ENCODE measurements around the gene ZNF654.
A peak's percentile ranks its signal among the peaks of the same experiment; 100 is the strongest.
"Not testable (repeated sequence)": the region's sequence is repeated elsewhere in the genome, so short reads cannot be mapped to it uniquely, and the experiment has no call there.

The ZNF654 gene

DNA sequence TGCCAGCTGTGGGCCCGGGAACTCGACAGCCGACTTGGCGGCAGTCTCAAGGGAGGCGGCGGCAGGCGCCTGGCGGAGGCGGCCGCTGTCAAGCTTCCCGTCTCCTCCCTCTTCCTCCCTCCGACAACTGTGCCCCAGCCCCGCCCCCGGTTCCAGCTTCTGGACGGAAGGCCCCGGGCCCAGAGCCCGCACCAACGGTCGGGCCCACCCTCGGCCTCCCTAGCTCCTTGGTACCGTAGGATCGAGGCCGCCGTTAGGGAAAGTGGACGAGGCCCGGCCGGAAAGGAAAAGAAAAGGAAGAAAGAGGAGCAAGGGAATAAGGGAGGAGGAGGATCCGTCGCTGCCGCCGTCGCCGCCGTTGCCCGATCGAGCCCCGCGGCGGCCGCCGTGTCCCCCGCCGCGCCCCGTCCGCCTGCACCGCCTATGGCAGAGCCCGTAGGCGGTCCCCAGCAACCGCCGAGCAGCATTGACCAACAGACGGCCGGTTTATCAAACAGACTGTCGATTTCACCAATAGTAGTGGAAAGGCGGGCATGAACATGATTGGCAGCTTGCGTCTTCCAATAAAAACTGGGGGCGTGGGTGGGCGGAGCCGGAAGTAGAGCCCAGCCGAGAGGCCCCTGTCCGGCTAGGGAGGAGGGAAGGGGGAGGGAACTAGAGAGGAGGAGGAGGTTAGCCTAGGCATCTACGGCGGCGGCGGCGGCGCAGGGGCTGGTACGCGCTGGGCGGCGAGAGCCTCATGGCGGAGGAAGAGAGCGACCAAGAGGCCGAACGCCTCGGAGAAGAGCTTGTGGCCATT, at the start of gene ZNF654, which contains the start of gene CGGBP1:
Gene ZNF654 (plus strand): TSS at position 675 of the 799 bp plus-strand sequence. CDS start 65 bp downstream, at position 740.
Gene CGGBP1 (minus strand): TSS at position 425 of the 799 bp plus-strand sequence. CDS start 3,029 bp downstream, outside the sequence.
- DNase-seq: peak; percentile 93 to 97

DNA sequence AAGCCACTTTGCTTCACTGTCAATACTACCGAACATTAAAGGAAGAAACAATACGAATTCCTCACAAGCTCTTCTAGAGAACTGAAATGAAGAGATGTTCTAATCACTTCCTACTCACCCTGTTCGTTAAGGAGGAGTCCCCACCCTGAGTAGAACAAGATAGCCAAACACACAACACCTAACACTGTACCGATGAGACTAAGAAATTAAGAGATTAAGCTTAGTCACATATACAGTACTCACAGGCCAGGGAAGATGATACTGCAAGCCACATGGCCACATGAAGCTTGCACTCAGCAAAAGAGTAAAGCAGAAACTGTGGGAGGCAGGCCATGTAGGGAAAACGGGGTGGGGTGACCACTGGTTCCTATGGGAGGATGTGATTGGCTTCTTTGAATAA, 48.2 kb upstream of the ZNF654 start:
- DNase-seq: no peak

DNA sequence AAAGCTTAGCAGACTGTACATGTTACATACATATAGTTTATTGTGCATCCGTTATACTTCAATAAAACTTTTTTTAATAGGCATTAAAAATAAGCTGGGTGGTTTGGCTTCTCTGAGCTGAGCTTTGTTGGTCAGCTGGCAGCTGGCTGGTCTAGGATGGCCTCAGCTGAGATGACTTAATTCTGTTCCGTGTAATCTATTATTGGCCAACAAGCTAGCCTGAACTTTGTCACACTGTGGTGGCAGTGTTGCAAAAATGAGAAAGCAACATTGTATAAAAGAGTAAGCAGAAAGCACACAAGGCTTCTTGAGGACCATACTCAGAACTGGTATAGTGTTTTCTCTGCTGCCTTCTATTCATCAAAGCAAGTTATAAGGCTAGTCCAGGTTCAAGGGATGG, 45.5 kb upstream of the ZNF654 start:
- DNase-seq: no peak

DNA sequence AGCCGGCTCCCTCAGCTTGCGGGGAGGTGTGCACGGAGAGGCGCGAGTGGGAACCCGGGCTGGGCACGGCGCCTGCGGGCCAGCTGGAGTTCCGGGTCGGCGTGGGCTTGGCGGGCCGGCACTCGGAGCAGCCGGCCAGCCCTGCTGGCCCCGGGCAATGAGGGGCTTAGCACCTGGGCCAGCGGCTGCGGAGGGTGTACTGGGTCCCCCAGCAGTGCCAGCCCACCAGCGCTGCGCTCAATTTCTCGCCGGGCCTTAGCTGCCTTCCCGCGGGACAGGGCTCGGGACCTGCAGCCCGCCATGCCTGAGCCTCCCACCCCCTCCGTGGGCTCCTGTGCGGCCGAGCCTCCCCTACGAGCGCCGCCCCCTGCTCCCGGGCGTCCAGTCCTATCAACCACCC, 43.4 kb upstream of the ZNF654 start:
- DNase-seq: not testable (repeated sequence)

DNA sequence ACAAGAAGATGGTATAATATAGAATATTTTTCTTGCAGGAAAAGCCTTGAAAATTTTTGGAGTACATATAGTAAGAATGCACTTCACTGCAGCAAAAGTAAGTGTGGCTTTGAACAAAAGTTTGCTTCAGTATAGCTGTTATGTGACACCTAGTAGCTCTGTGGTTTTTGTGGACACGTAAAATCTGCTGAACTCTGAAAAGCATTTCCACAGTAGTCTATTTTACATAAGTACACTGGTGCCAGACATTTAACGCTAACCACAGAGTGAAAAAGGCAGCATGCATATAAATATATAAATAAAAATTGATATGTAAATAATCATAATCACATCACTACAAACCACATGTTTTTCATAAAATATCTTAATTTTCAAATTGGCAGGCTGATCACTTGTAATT, 40.0 kb upstream of the ZNF654 start:
- no peak for DNase-seq

DNA sequence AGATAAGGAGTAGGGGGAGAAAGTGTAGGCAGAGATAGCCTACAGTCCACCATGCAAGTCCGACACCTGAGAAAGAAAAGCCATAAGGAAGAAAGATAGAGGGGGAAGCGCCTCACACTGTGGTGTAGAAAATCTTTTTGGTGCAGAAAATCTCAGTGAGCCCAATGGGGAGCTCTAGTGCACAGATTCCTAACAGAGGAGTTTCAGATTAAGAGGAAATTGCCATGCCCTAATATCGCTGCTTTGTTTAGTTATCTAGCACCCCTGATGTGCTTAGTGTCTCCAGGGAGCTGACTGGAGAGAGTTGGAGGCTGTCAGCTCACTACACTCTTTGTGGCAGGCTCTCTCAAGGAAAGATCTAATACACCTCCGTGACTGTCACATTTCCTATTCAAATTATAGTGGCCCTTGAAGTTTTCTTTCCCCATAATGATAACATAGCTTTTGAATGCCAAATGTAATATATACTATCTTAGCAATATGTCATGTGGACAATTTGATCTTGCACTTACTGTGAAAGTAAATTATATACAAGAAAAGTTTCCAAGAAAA, 34.0 kb upstream of the ZNF654 start:
- no peak for DNase-seq

DNA sequence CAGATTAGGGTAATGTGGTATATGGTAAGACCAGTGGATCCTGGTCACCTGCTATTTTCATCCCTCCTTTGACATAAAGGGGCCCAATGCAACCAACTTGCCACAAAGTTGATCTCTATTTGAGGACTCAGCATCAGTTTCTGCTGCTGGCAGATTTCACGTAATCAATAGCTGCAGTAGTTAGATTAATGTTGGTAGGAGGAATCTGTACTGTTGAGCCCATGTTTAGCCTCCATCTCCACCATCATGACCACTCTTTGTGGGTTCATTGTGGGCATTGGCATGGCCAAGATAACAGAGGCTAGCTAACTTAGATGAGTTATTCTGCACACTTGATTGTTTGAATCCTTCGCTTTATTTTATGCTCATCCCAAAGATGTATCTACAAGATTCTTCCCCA, 30.2 kb upstream of the ZNF654 start:
- no peak for DNase-seq

DNA sequence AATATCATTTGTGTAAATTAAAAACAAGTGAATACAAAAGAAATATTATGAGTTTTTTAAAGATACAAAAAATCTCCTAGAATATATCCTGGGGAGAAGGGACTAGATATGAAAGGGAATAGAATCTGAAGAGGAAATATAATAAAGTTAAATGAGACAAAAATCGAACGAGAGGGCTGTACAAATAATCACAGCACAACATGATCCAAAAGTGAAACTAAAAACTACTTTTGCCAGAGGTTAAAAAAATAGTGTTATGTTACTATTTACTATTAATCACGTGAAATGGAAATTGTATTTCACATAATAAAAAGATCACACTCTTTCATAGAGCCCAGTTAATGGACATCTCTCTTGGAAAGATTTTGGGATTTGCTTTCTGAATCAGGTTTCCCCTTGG, 28.8 kb upstream of the ZNF654 start:
- DNase-seq: no peak

DNA sequence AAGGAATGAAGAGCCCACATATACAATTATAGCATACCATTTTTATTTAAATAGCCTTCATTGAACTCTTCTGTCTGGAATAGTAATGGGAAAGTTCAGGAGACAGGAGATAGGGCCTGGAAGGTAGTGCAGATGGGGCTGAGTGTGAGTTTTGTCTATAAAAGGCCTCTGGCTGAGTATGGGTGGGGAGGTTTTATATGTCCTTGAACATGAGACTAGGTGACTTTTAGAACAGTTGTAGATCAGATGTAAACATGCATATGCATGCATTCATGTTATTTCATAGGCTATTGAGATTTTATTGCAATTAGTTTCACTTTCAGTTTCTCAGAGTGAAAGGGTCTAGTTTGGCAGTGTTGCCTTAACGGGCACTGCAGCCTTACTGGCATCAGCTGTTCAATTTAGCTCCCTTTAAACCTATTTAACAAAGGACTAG, 27.4 kb upstream of the ZNF654 start:
- no peak for DNase-seq

DNA sequence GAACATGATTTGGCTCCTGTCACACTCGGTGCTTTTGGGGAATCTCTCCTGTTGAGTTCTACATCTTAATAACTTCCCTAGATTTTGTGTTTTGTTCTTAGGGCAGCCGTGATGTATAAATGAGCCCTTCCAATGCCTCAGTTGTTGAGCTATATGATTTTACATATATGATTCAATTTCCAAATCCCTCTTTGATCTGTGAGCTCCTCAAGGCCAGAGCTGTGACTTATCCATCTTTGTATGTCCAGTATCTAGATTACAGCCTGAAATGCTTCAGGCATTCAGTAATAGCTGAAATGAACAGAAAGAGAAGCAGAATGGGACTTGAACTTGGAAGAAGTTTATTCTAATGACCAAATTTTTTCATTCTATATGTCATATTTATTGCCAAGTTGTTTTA, 26.8 kb upstream of the ZNF654 start:
- no peak for DNase-seq

DNA sequence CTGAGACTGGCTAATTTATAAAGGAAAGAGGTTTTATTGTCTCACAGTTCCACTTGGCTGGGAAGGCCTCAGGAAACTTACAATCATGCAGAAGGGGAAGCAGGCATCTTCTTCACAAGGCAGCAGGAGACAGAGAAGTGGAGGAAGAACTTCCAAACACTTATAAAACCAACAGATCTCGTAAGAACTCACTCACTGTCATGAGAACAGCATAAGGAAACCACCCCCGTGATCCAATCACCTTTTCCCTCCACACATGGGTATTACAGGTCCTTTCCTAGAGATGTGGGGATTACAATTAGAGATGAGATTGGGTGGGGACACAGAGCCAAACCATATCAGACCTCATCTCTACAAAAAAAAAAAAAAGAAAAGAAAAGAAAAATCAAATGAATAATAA, 26.0 kb upstream of the ZNF654 start:
- DNase-seq: no peak

DNA sequence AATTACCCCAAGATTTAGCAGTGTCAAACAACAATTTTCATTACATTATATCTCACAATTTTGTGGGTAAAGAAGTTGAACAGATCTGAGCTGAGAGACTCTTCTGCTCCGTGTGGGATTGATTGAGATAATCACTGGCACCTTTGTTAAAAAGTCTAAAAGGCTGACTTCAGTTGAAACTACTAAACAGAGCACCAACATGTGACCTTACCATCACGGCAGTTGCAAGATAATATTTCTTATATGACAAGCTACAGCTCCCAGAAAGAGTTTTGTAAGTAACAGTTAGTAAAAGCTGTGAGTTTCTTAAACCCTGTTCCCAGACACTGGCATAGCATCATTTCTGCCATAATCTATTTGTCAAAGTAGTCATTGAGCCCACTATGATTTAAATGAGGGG, 25.2 kb upstream of the ZNF654 start:
- DNase-seq: no peak

DNA sequence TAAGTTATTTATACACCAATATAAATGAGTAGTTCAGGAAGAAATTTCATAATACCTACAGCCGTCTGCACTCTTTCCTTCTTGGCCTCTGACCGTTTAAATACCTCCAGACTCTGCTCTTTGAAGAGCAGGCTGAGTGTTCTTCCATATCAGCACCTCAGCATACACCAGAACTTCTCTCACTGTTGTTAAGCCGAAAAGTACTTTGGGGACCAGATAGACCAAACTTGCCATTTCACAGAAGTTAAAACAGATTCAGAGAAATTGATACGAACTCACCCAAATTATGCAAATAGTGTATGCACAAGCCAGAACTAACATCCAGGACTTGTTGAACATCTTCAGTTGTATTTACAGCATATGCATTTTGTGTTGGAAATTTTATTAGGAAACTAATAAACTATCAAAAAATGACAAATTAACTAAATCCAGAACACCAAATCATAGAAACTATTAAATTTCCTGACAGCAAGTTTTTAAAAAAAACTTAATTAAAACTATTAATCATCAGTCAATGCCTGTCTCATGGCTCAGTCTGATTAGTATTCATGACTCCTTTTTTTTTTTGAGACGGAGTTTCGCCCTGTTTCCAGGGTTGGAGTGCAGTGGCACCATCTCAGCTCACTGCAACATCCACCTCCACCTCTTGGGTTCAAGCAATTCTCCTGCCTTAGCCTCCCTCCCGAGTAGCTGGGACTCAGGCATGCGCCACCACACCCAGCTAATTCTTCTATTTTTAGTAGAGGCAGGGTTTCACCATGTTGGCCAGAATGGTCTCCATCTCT, 24.4 kb upstream of the ZNF654 start:
- no peak for DNase-seq

DNA sequence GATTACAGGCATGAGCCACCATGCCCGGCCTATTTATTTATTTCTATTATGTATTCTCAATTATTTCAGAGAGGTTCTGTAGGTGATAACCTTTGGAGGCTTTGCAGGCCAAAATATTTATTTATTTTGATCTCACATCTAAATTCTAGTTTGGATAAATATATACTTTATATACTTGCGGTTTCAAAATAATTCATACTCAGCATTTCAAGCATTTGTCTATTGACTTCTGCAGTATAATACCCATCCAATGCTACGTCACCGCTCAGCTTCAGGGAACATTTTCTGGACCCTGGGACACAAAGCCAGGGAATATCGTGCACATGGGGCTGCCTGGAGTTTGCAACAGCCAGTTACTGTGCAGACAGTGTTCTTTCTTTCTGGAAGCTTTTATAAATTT, 22.8 kb upstream of the ZNF654 start:
- no peak for DNase-seq

DNA sequence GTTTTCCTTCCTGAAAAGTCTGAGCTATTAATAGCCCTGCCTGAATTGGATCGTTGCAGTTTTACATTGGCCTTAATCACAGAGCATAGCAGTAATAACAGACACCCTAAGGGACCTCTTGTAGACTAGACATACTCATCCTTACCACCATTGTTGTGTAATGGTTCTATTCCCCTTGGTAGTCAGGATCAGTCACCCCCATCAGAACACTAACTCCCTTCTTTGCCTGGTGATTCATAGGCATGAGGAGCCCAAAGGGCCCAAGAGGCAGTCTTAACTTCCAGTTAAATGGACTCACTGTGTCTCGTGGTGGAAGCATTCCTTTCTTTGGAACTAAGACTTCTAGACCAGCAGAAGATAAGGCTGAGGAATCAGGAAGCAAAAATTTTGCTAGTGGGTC, 20.5 kb upstream of the ZNF654 start:
- DNase-seq: no peak

DNA sequence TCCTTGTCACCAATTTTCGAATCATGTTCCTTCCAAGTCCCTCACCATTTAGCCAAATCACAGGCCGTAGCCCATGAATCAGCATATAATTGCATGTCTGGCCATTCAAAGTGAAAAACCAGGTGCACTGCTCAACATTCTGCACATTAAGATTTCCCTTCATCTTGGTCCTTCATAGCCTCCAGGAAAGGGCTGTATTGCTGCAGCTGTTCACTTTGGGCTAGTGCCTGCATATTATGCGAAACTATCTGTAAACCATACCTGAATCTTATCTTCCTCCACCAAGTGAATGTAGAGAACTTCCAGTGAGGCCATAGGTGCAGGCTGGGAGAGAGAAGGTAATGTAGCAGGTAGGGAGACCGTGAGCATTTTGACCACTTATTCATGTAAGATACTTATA, 18.5 kb upstream of the ZNF654 start:
- no peak for DNase-seq

DNA sequence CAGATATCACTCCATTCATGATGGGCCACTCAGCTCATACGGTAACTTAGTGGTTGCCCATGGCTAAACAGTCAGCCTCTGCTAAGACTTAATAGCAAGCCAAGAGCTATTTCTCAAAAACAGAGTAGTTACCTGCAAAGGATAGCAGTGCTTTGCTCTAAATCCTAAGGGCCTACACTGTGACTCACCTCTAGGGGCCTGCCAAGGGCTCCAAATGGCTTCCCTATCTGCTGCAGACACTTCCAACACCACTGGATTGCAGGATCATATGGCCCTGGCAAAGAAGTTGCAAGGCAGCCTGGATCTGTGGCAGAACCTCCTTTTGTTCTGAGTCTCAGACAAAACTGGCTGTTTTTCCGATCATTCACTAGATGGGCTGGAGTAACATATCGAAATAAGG, 18.1 kb upstream of the ZNF654 start:
- DNase-seq: no peak

DNA sequence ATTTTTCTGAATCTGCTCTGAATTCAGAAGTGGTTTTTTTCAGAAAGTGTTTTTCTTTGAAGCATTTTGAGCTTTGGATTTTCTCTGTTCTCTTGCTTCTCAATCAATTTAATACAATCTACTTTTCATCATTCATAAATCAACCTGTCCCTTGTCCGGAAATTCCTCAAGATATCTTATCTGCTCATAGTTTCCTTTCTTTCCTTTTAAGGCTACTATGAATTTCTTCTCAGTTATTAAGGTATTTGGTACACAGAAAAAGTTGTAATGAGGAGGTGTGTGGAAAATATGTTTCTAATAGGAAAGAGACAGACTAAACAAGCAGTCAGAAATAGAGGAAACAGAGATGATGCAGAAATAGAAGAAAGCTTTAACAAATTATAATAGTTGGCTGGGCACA, 14.6 kb upstream of the ZNF654 start:
- DNase-seq: no peak

DNA sequence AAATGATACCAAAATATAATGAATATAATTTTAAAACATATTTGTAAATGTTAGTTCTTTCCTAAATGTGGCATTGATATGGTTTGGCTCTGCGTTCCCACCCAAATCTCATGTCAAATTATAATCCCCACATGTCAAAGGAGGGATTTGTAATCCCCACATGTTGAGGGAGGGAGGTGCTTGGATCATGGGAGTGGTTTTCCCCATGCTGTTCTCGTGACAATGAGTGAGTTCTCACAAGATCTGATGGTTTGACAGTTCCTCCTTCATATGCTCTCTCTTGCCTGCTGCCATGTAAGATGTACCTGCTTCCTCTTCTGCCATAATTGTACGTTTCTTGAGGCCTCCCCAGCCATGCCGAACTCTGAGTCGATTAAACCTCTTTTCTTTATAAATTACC, 12.3 kb upstream of the ZNF654 start:
- DNase-seq: no peak

DNA sequence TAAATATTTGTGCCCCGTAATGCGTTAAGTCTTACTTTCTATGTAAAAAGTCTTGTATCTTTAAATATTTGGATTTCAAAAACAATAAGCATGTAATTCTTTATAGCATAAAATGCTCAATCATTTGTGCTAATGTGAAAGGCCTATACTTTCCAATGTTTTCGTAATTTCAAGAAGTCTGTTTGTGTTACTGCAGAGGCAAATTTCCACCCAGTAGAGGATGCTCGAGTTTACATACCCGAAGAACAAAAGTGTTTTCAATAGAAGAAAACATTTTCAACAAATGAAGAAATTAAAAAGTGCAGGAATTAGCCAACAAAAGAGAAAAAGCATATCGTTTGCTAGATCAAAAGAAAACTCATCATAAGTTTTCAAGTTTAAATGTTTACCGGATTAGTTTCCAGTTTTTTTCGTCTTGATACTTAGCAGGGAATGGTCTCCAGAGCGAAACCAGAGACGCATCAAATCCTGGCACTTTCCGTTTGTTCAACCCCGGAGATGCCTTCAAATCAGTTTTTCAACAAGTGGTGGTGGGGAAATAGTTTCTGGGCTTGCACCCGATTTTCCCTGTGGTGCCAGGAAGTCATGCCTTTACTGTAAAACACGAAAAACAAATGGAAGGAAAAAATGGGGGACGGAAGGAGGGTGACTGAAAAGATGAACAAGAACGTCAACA, 1.3 kb upstream of the ZNF654 start:
- no peak for DNase-seq

DNA sequence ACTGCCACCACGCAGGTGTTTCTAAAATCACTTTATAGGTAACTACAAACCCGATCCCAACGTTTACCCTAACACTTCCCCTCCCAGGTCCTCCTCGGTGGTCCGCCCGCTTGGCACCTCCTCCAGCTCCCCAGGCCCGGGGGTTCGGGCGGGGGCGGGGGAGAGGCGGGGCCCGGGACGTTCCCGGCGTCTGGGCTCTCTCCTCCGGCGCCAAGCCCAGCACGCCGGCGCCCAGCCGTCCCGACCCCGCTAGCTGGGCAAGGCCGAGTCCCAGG, 812 bp upstream of the ZNF654 start:
- DNase-seq: no peak

DNA sequence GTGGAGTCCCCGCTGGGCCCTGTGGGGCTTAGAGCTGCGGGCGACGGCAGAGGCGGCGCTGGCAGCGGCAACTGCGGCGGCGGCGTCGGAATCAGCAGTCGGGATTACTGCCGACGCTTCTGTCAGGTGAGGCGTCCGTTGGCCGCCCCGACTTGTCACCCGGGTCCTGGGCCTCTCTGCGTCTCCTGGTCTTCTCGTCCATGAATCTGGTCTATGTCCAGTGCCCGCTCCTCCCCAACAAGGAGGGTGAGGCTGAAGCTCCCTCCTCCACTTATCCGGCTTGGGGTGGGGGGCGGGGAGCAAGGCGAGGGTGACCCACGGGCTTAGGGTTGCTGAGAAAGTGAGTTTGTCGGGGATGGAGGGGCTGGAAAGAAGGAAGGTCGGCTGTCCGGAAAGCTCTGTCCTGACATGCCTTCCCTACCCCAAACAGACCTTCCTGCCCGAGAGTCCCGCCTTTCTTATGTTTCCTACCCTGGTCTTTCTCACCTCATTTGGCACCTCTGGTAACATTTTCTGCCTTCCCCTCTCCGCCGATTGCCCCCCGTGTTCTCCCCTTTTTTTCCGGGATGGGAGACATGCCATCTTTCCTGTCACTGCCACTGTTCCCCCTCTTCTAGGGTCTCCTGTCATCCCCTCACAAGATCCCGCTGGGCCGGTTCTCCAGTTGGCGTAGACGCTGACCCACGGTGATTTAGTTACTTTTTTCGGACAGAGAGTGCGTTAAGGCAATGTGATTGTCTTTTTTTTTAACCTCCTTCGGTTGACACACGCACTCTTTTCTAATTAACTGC, 520 bp downstream of the ZNF654 start:
- no peak for DNase-seq

DNA sequence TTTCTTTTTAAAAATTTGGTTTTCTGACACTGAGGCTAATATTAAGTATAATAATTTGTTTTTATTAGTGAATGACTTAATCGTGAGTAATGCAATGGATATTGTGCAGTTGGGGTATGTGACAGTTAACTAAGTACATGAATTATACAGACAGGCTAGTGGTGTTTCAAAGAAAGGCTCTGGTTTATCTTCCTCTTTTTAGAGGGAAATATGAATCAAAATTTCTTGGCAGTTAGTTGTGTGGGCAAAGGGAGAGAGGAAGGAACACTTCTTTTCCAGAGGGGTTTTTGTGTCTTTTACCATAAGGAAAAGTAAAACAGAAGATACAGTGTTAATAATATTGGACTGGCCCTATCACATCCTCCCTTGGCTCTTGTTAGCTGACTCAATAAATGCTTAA, 2.7 kb downstream of the ZNF654 start:
- DNase-seq: no peak

All from cerebellar nuclear complex (tissue), 1 donor.